HG03196 (cell line): ENCODE data around the gene SOX9.

Source experiments
- ATAC-seq: cut with Tn5 transposase; IDR thresholded peaks from one replicate; pipeline ENCODE4 v1.9.1; 2021; ENCODE audit not compliant: unreplicated experiment

SOX9 gene

GRCh38 chr17:72120642-72121163 lies at the start of gene SOX9:
Gene SOX9 (plus strand): TSS chr17:72121020. CDS start chr17:72121392, 372 bp downstream.
- ATAC-seq: peak; percentile 88

DNA sequence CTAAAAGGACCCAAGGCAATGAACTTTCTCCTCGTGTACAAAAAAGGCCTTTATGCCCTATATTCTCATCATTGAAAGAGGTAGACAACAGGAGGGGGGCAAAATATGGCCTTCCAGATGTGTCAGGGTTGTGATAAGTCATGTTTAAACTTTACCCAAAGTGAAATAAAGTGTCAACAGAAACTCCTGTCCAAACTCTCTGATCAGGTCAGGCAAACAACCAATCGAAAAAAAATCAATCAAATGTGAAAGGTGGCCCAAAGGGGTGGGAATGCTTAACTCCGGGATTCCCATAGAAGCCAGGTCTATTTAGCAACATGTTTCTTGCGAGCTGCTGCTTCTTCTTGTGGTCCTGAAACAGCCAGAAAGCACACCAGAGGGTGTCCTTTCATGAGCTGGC lies 49.5 kb upstream of the SOX9 start:
- no peak for ATAC-seq

- no peak for ATAC-seq
Observed at GRCh38 chr17:72075995-72076677, 44.7 kb upstream of the SOX9 start.

GRCh38 chr17:72076678-72077030 lies 44.2 kb upstream of the SOX9 start:
- no peak for ATAC-seq

DNA sequence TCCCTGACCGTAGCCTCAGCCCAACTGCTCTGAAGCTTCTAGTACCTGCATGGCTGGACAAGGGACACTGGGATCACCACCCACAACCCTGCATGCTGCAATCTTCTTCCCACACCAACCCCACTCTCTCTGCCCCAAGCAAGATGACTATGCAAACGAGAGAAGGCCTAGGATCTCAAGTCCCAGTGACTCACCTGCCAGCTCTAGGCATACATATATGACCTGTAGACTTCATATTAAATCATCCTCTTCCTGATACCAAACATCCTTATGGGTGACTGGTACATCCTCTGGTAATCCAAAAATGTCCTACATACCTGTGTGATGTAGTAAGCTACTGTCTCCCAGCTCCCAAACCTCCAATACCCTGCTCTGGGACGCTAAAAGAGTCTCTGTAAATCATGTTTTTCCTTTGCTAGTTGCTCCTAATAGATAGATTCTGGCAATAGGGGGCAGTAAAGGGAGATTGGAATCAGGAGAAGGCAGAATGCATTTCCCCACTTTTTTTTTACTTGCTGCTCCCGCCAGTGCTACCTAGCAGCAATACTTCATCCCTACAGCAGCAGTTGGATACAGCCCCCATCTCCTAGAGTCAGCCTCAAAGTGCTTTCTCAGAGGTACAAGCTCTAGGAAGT lies 43.4 kb upstream of the SOX9 start:
- no peak for ATAC-seq

DNA sequence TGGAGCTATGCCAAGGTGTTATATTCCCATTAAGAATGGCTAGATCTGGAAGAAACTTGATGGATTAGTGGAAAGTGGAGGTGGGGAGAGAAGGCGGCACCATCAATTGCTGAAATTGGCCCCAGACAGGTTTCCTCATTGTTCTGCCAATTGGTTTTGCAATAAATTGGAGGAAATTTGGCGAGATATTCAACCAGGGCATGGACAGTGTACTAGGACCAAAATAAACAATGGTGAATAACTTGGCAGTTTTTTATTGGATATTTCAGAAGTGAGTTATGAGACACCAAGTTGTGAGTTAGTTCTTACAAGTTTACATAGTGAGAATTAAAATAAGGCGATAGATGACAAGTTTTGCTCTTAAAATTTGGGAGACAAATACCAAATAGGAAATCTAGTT lies 41.1 kb upstream of the SOX9 start:
- no peak for ATAC-seq

GRCh38 chr17:72087876-72088275 lies 32.9 kb upstream of the SOX9 start:
- no peak for ATAC-seq

GRCh38 chr17:72089453-72089987 lies 31.3 kb upstream of the SOX9 start:
- no peak for ATAC-seq

- no peak for ATAC-seq
Observed at GRCh38 chr17:72090108-72090507, 30.7 kb upstream of the SOX9 start.

DNA sequence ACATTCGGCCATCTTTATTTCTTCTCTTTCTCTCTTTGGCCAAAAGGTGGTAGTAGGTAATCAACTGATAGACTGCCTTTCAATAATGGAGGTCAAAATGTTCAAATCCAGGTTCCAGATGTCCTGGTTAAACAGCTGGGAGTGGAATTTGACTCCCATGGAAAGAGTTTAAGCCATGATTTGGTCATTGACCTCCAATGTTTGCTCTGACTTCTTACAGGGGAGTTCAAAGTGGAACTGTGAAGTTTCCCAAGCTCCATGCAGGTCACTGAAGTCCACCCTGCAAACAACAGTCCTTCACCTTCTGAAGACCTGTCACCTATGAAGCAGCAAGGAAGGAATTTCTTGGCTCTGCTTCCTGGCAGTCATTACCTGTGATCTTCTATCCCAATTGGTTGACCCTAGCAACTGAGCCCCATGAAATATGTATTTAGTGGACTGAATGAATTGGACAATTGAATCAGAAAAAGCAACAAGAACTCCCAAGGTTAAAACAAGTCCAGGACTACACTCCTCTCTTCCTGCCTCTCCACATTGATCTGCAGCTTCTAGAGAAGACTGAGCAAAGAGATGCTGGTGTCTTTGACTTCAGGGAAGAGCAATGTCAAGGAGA lies 28.0 kb upstream of the SOX9 start:
- no peak for ATAC-seq

- no peak for ATAC-seq
Observed at GRCh38 chr17:72093707-72094106, 27.1 kb upstream of the SOX9 start.

DNA sequence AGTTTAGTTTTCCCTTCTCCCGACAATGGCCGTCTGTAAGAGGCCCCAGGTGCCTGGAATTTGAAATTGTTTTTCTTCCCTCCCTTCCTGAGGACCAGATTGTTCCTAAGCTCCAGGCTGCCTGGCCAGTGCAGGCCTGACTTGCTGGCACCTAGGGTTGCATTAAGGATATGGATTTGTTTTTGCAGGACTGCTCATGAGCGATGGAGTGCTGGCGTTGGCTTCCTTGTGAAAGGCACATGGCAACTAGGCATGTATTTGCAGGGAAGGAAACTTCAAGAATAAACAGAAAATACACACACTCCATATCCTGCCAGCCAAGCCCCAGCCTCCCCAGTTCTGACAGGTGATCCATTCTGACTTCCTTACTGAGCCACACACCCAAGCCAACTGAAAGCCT lies 25.5 kb upstream of the SOX9 start:
- ATAC-seq: no peak

DNA sequence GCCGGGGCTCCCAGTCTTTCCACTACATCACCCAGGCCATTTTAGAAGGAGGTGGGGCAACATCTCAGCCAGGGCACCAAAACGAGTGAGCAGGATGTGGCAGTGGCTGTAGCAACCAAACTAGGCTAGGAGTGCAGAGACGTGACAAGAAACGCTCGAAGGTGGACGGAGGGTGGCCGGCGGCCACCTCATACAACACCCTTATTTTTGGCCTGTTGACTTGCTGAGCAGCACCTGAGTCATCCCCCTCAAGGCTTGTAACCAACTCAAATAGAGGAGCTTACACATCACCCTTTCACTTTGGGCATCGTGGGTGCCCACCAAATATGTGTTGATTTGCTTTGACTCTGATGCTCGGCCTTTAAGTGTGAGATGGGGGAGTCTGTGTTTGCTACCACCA lies 23.7 kb upstream of the SOX9 start:
- ATAC-seq: no peak

DNA sequence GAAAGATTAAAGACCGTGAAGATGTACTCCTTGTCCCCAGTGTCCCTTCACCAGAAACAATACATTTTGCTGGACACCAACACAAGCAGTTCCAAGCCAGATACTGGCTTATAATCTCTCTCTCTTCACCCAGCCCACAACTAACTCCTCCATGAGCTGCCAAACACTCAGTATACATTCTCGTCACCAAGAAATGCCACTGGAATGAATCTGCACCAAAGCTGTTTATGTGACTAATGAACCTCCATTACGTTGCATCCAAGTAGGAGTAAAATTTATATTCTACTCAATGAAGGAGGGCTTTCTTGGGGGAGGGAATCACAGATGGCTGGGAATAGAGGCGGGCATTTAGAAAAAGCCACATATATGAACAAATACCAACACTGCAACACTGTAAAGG lies 20.9 kb upstream of the SOX9 start:
- no peak for ATAC-seq

DNA sequence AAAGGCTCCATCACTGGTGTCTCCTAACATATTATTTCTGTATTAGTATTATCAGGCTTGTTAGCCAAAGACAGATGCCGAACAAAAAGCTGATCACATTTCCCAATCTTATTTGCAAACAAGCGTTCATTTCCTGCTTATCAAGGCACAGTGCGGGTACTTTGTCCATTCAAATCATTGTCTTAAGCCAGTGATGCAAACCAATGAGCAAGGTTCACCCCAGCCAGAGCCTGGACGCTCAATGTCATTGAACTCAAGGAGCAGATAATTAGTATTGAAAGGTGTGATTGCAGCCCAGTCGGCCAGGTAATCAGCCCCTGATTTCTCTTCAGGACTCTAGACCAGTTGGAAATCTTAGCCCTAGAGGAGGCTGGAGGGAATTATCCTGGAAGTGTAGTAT lies 20.4 kb upstream of the SOX9 start:
- no peak for ATAC-seq

- ATAC-seq: no peak
Observed at GRCh38 chr17:72101526-72101925, 19.3 kb upstream of the SOX9 start.

- no peak for ATAC-seq
Observed at GRCh38 chr17:72102366-72102765, 18.5 kb upstream of the SOX9 start.

- no peak for ATAC-seq
Observed at GRCh38 chr17:72104164-72104862, 16.5 kb upstream of the SOX9 start.

DNA sequence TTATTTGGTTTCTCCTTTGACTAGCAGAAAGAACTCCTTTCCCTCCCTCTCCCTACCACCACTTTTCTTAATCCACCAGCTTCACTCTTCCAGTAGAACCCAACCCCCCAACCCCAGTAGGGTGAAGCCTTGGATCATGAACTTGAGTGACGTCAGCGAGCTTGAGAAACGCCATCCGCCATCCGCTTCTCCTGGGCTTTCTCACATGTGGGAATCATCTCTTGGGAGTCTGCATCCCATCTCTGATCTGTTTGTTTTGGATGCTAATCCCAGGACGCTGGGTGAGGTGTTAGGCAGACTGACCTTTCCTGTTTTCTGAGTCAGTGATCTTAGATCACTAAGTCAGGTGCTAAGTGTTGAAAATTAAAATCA lies 16.0 kb upstream of the SOX9 start:
- ATAC-seq: no peak

DNA sequence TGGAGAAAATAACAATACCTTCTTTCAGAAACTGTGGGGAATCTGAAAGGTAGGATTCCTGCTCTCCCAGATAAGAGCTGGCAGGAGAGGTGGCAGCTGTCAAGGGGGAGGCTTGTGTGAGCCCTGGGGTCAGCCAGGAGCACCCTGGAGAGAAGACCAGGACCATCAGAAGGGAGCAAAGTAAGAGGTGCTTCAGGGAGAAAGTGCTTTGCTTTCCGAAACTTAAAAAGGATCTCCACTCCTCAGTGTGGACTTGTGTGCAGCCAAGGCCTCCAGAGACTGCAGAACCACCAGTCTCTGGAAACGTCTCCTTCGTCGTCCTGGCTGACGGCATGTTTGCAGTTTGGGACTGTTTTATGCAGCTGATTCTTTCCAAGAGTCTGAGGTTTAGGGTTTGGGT lies 13.7 kb upstream of the SOX9 start:
- ATAC-seq: no peak

DNA sequence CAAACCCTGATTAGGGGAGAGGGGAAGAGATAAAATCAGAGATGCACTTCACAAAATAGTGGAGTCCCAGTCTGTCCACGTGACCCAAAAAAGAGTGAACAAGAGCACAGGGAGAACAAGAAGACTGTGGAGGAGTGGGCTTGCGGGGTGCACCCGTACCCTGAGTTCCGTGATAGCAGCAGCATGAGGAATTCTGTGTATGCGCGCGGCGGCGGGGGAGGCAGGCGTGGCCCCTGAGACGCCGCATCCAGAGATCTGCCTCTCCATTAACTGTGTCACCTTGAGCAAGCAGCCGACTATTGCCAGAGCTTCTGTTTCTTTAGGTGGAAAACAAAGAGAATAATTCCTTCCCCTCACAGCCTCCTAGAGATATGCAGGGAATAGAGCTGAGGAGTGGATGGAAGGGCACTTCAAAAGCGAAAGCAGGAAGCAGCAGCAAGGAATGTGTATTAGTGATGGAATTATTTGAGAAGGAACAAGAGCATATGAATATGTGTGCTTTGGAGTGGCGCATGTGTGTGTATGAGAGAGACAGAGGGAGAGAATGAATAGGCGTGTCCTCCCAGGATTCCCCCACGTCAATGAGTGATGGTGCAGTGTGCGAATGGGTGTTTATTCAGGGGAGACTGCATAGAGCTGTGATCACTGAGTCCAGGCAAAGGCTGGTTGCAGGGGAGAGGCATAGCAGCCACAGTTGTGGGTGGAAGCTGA lies 10.4 kb upstream of the SOX9 start:
- no peak for ATAC-seq
